NCI-H1930 (cell line): ENCODE results near the gene FBXL5.

ENCODE experiments used
- DNase-seq, 2 experiments: peaks; one replicate each; lab custom pipeline; 2025; lab: John Stamatoyannopoulos, UW

FBXL5 gene

GRCh38 chr4:15562114-15562513 lies 93.0 kb downstream of the FBXL5 start:
- DNase-seq: no peak

- no peak for DNase-seq
Measured at GRCh38 chr4:15558561-15558960, 96.6 kb downstream of the FBXL5 start.

DNA sequence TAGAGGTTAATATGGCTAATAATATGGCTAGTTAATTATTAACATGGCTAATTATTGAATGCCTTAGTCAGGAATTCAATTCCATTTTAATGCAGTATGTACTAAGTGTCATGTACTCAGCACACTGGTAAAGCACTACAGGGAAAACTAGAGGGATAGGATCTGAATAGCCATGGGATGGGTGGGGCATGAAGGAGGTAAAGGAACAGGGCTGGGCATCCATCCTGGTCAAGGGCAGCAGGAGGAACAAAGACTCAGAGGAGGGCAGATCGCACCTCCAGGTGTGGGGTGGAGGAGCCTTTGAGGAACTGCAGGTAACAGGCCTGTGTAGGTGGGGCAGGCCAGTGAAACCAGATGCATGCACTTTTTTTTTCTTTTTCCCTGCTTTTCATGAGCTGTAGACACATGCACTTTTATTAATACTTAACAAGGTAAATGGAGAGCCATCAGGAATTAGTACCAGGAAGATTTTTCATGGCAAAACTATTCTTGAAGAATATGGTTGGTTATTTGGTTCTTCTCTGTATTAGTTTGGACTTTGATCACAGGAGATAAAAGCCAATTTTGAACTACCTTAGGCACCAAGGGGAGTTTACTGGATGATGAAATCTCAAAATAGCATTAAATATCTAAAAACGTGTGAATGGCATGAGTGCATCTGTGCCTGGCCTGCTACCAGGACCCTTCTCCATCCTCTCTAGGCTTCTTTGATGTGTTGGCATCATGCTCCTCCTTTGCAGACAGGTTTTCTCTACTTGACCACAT lies 97.2 kb downstream of the FBXL5 start:
- no peak for DNase-seq

- DNase-seq: no peak
Measured at GRCh38 chr4:15556511-15557092, 98.6 kb downstream of the FBXL5 start.
